Neural cell (in vitro differentiated cells): ENCODE results near the gene CLDN2. TPM values are rescaled to one million over a fixed set of nuclear protein-coding genes. Genes with fewer than 3 reads are reported as not detected.

Experiments used
- H2AFZ ChIP-seq: fragments of 200-600, 300-800 bp; sonication (generic), shearing (Covaris generic); 2 replicates; pipeline ENCODE4 v1.6.0; 2014; ENCODE audit warnings: low read depth, mild to moderate bottlenecking, antibody characterized with exemption, low read length, moderate library complexity
- H3F3A ChIP-seq: fragments of 200-600 bp; shearing (Covaris generic); 2 replicates; pipeline ENCODE4 v1.6.1; 2016; ENCODE audit warnings: mild to moderate bottlenecking, moderate library complexity, mixed read lengths, antibody characterized with exemption, low read length; ENCODE audit not compliant: insufficient read depth, poor library complexity, severe bottlenecking
- H3K27ac ChIP-seq: fragments of 200-600, 300-800 bp; sonication (generic), shearing (Covaris generic); 2 replicates; pipeline ENCODE4 v1.5.1; 2014; ENCODE audit warnings: mild to moderate bottlenecking, low read length, moderate library complexity
- H3K27me3 ChIP-seq: fragments of 300-800, 200-600 bp; sonication (generic), shearing (Covaris generic); 2 replicates; pipeline ENCODE4 v1.6.0; 2014; ENCODE audit warnings: mild to moderate bottlenecking, low read depth, low read length, moderate library complexity; ENCODE audit not compliant: insufficient read depth
- H3K36me3 ChIP-seq: fragments of 300-800, 200-600 bp; sonication (generic), shearing (Covaris generic); 2 replicates; pipeline ENCODE4 v1.5.1; 2014; ENCODE audit warnings: mild to moderate bottlenecking, antibody characterized with exemption, low read length, moderate library complexity; ENCODE audit not compliant: insufficient read depth
- H3K4me2 ChIP-seq: fragments of 300-800, 200-600 bp; sonication (generic), shearing (Covaris generic); 2 replicates; pipeline ENCODE4 v1.6.0; 2014; ENCODE audit warnings: mild to moderate bottlenecking, low read length
- H3K4me3 ChIP-seq: fragments of 300-800, 200-600 bp; sonication (generic), shearing (Covaris generic); 2 replicates; pipeline ENCODE4 v1.5.1; 2014; ENCODE audit warnings: mild to moderate bottlenecking, low read length, moderate library complexity
- H3K79me2 ChIP-seq: fragments of 200-600 bp; shearing (Covaris generic); replicated peaks from 2 replicates; pipeline ENCODE4 v1.6.0; 2014; ENCODE audit warnings: mild to moderate bottlenecking, low read length, moderate library complexity; ENCODE audit not compliant: insufficient read depth
- H3K9ac ChIP-seq: fragments of 300-800, 200-600 bp; sonication (generic), shearing (Covaris generic); 2 replicates; pipeline ENCODE4 v1.6.1; 2016; ENCODE audit warnings: mild to moderate bottlenecking, low read length, mixed read lengths
- H3K9me2 ChIP-seq: fragments of 200-600 bp; shearing (Covaris generic); 2 replicates; pipeline ENCODE4 v1.6.1; 2016; ENCODE audit warnings: mild to moderate bottlenecking, low read length, mixed read lengths; ENCODE audit not compliant: insufficient read depth
- H3K9me3 ChIP-seq: fragments of 200-600, 300-800 bp; sonication (generic), shearing (Covaris generic); 2 replicates; pipeline ENCODE4 v1.6.1; 2016; ENCODE audit warnings: mild to moderate bottlenecking, mixed run types, low read length, moderate library complexity, mixed read lengths
- H4K20me1 ChIP-seq: fragments of 200-600 bp; shearing (Covaris generic); 2 replicates; pipeline ENCODE4 v1.6.1; 2016; ENCODE audit warnings: mild to moderate bottlenecking, mixed run types; ENCODE audit not compliant: insufficient read depth
- EP300 ChIP-seq: fragments of 450-650 bp; conservative IDR thresholded peaks from 2 replicates; pipeline ENCODE4 v1.6.1; 2014; ENCODE audit warnings: antibody characterized with exemption, mild to moderate bottlenecking, moderate library complexity; ENCODE audit not compliant: poor library complexity, severe bottlenecking
- EZH2 ChIP-seq: fragments of 200-600, 300-800 bp; shearing (Covaris generic), sonication (generic); IDR thresholded peaks from 2 replicates; pipeline ENCODE4 v1.6.1; 2014; ENCODE audit warnings: antibody characterized with exemption, low read length, borderline replicate concordance, mild to moderate bottlenecking; ENCODE audit not compliant: insufficient read depth, poor library complexity, severe bottlenecking
- MXI1 ChIP-seq: fragments of 450-650 bp; conservative IDR thresholded peaks from 2 replicates; pipeline ENCODE4 v1.6.1; 2014; ENCODE audit warnings: antibody characterized with exemption, mild to moderate bottlenecking; ENCODE audit not compliant: poor library complexity, severe bottlenecking
- POLR2AphosphoS5 ChIP-seq: IDR thresholded peaks from 2 replicates; pipeline ENCODE4 v1.6.1; 2012
- RAD21 ChIP-seq: fragments of 450-650 bp; conservative IDR thresholded peaks from 2 replicates; pipeline ENCODE4 v1.6.1; 2014; ENCODE audit warnings: antibody characterized with exemption, mild to moderate bottlenecking, moderate library complexity
- SMC3 ChIP-seq: fragments of 450-650 bp; conservative IDR thresholded peaks from 2 replicates; pipeline ENCODE4 v1.6.1; 2014; ENCODE audit warnings: antibody characterized with exemption, mild to moderate bottlenecking, moderate library complexity; ENCODE audit not compliant: poor library complexity
- TAF1 ChIP-seq: IDR thresholded peaks from 2 replicates; pipeline ENCODE4 v1.6.1; 2012; ENCODE audit warnings: low read depth
- polyA plus RNA-seq: library from polyadenylated mRNA; depleted of rRNA; stranded (reverse); fragments of >200 nt; gene quantifications from 2 replicates; pipeline ENCODE4 v1.2.3, GENCODE V29; 2014
- TF ChIP-seq, protein P1 (sequence below): IDR thresholded peaks from 2 replicates; pipeline ENCODE4 v1.6.1; 2012; ENCODE audit warnings: borderline replicate concordance
- TF ChIP-seq, protein P2 (sequence below): fragments of 450-650 bp; IDR thresholded peaks from 2 replicates; pipeline ENCODE4 v1.5.1; 2014; ENCODE audit warnings: antibody characterized with exemption, mild to moderate bottlenecking, moderate library complexity; ENCODE audit not compliant: poor library complexity, severe bottlenecking

The CLDN2 gene
- polyA plus RNA-seq, 1 donor from 2014 or later: not detected

DNA sequence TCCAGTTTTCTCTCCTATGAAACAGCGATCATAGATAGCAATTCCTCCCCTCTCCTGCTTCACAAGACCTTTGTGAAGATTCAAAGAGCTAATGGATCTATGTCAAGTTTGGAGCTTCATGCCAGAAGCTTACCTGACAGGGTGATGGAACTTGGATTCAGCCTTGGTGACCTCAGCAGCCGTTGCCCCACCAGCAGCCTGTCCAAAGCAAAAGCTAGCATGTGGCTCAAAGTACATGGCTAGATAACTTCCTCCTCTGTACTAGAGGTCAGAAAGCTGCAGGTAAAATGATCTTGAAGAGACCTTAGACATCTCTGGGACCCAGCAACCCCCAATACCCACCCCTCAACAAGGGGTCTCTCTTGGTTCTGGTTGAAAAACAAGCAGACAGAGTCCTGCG, 18.9 kb upstream of the CLDN2 start:
- Histone ChIP-seq H2AFZ (no peak overlapping the region), H3K36me3 (no peaks in the 10 kb centered on the region), H3K4me2 (no peak overlapping the region), H4K20me1 (no peaks in the 10 kb centered on the region), H3K27ac (no peak overlapping the region), H3K9ac (no peak overlapping the region), H3K27me3 (no peaks in the 10 kb centered on the region), H3K4me3 (no peak overlapping the region), H3K9me2 (no peaks in the 10 kb centered on the region), H3K79me2 (no peaks in the 10 kb centered on the region), H3F3A (no peaks in the 10 kb centered on the region), H3K9me3 (no peaks in the 10 kb centered on the region)
- TF ChIP-seq EZH2: no peak

DNA sequence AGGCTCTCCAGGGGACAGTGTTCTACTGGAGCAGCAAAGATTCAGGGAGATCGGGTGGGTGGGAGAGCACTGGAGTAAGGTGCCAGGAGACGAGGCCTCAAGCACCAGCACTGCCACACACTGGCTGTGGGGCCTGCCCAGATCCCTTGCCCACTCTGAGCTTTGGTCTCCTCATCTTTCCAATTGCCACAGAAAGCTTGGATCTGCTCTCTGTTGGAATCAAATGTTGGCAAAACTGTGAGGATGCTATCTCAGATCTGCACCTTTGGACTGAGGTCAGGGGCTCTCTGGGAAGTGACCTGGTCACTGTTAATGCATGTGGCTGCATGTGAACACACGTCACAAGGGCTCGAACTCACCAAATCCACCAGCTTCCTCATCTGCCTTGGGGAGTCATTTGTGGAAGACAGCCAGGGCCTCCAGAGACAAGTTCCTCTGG, 18.4 kb upstream of the CLDN2 start:
- H3F3A ChIP-seq: no peaks in the 10 kb centered on the region
- H3K9me3 ChIP-seq: no peaks in the 10 kb centered on the region
- no peaks in the 10 kb centered on the region for H3K27me3 ChIP-seq
- H3K36me3 ChIP-seq: no peaks in the 10 kb centered on the region
- no peak overlapping the region for H3K4me2 ChIP-seq
- no peaks in the 10 kb centered on the region for H3K9me2 ChIP-seq
- H4K20me1 ChIP-seq: no peaks in the 10 kb centered on the region
- TF ChIP-seq TAF1 (no peak), SMC3 (no peak), POLR2AphosphoS5 (no peak), EP300 (no peak), EZH2 (no peak), MXI1 (no peak), RAD21 (no peak)
- TF ChIP-seq, protein P1, sequence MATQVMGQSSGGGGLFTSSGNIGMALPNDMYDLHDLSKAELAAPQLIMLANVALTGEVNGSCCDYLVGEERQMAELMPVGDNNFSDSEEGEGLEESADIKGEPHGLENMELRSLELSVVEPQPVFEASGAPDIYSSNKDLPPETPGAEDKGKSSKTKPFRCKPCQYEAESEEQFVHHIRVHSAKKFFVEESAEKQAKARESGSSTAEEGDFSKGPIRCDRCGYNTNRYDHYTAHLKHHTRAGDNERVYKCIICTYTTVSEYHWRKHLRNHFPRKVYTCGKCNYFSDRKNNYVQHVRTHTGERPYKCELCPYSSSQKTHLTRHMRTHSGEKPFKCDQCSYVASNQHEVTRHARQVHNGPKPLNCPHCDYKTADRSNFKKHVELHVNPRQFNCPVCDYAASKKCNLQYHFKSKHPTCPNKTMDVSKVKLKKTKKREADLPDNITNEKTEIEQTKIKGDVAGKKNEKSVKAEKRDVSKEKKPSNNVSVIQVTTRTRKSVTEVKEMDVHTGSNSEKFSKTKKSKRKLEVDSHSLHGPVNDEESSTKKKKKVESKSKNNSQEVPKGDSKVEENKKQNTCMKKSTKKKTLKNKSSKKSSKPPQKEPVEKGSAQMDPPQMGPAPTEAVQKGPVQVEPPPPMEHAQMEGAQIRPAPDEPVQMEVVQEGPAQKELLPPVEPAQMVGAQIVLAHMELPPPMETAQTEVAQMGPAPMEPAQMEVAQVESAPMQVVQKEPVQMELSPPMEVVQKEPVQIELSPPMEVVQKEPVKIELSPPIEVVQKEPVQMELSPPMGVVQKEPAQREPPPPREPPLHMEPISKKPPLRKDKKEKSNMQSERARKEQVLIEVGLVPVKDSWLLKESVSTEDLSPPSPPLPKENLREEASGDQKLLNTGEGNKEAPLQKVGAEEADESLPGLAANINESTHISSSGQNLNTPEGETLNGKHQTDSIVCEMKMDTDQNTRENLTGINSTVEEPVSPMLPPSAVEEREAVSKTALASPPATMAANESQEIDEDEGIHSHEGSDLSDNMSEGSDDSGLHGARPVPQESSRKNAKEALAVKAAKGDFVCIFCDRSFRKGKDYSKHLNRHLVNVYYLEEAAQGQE: no peak
- TF ChIP-seq, protein P2, sequence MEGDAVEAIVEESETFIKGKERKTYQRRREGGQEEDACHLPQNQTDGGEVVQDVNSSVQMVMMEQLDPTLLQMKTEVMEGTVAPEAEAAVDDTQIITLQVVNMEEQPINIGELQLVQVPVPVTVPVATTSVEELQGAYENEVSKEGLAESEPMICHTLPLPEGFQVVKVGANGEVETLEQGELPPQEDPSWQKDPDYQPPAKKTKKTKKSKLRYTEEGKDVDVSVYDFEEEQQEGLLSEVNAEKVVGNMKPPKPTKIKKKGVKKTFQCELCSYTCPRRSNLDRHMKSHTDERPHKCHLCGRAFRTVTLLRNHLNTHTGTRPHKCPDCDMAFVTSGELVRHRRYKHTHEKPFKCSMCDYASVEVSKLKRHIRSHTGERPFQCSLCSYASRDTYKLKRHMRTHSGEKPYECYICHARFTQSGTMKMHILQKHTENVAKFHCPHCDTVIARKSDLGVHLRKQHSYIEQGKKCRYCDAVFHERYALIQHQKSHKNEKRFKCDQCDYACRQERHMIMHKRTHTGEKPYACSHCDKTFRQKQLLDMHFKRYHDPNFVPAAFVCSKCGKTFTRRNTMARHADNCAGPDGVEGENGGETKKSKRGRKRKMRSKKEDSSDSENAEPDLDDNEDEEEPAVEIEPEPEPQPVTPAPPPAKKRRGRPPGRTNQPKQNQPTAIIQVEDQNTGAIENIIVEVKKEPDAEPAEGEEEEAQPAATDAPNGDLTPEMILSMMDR: no peak
- no peak overlapping the region for H3K9ac ChIP-seq
- H3K4me3 ChIP-seq: no peak overlapping the region
- H2AFZ ChIP-seq: no peak overlapping the region
- no peak overlapping the region for H3K27ac ChIP-seq
- H3K79me2 ChIP-seq: no peaks in the 10 kb centered on the region

DNA sequence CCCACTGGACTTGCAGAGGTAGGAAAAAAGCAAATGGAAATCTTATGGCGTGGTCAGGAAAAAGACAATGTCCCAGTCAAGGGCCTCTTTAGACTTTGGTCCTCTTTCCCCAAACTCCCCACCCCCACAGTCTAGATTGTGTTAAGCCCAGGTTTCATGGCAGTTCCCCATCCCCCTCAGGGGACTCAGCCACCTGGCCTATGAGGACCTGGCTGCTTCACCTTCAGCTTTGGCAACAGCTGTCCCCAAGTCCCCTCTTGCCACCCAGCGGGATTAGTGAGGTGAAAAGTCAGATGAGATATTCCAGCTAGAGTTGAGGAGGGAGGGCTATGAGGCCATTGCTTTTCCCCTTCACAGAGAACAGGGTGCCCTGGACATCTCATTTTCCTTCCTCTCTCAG, 17.5 kb upstream of the CLDN2 start:
- no peak overlapping the region for H3K4me3 ChIP-seq
- H3F3A ChIP-seq: no peaks in the 10 kb centered on the region
- no peaks in the 10 kb centered on the region for H4K20me1 ChIP-seq
- no peaks in the 10 kb centered on the region for H3K27me3 ChIP-seq
- H3K9me2 ChIP-seq: no peaks in the 10 kb centered on the region
- H3K79me2 ChIP-seq: no peaks in the 10 kb centered on the region
- no peak overlapping the region for H3K4me2 ChIP-seq
- no peak overlapping the region for H3K27ac ChIP-seq
- no peak for TF ChIP-seq TAF1
- TF ChIP-seq SMC3: no peak
- TF ChIP-seq MXI1: no peak
- no peak for TF ChIP-seq RAD21
- TF ChIP-seq, protein P2: no peak
- TF ChIP-seq EP300: no peak
- TF ChIP-seq, protein P1: no peak
- TF ChIP-seq EZH2: no peak
- no peak for TF ChIP-seq POLR2AphosphoS5
- no peak overlapping the region for H3K9ac ChIP-seq
- H3K36me3 ChIP-seq: no peaks in the 10 kb centered on the region
- no peak overlapping the region for H2AFZ ChIP-seq
- no peaks in the 10 kb centered on the region for H3K9me3 ChIP-seq
